Measurements from ENCODE around the gene SRPK2. TPM values are rescaled to one million over a fixed set of nuclear protein-coding genes. Genes with fewer than 3 reads are reported as not detected.
"Not testable (repeated sequence)": the region's sequence is repeated elsewhere in the genome, so short reads cannot be mapped to it uniquely, and the experiment has no call there.

The SRPK2 gene
- polyA plus RNA-seq, 5 donors: 40.3 to 60.8 (median 58.0) TPM

- no peak for DNase-seq
Observed at GRCh38 chr7:105345725-105346124, 43.0 kb downstream of the SRPK2 start.

- no peak for DNase-seq
Observed at GRCh38 chr7:105345003-105345402, 43.7 kb downstream of the SRPK2 start.

- DNase-seq: no peak
Observed at GRCh38 chr7:105339404-105340323, 49.1 kb downstream of the SRPK2 start.

- no peak for DNase-seq
Observed at GRCh38 chr7:105337529-105337928, 51.2 kb downstream of the SRPK2 start.

- DNase-seq: no peak
Observed at GRCh38 chr7:105336009-105336408, 52.7 kb downstream of the SRPK2 start.

- not testable (repeated sequence) for DNase-seq
Observed at GRCh38 chr7:105332661-105333060, 56.1 kb downstream of the SRPK2 start.

GRCh38 chr7:105330526-105330925 lies 58.2 kb downstream of the SRPK2 start:
- DNase-seq: no peak

- no peak for DNase-seq
Observed at GRCh38 chr7:105327201-105327600, 61.5 kb downstream of the SRPK2 start.

- DNase-seq: no peak
Observed at GRCh38 chr7:105325216-105325904, 63.4 kb downstream of the SRPK2 start.

GRCh38 chr7:105324606-105325005 lies 64.1 kb downstream of the SRPK2 start:
- not testable (repeated sequence) for DNase-seq

- DNase-seq: no peak
Observed at GRCh38 chr7:105323366-105323765, 65.4 kb downstream of the SRPK2 start.

GRCh38 chr7:105322655-105323277 lies 66.0 kb downstream of the SRPK2 start:
- no peak for DNase-seq

GRCh38 chr7:105321754-105322455 lies 66.8 kb downstream of the SRPK2 start:
- DNase-seq: no peak

- DNase-seq: no peak
Observed at GRCh38 chr7:105320896-105321295, 67.8 kb downstream of the SRPK2 start.

- no peak for DNase-seq
Observed at GRCh38 chr7:105319578-105319977, 69.1 kb downstream of the SRPK2 start.

GRCh38 chr7:105316578-105317344 lies 72.0 kb downstream of the SRPK2 start:
- DNase-seq: no peak

GRCh38 chr7:105315357-105315756 lies 73.4 kb downstream of the SRPK2 start:
- DNase-seq: no peak

- no peak for DNase-seq
Observed at GRCh38 chr7:105309235-105310169, 79.2 kb downstream of the SRPK2 start.

GRCh38 chr7:105307163-105307672 lies 81.5 kb downstream of the SRPK2 start:
- no peak for DNase-seq

GRCh38 chr7:105306298-105306748 lies 82.4 kb downstream of the SRPK2 start:
- DNase-seq: no peak
